GM10847 (cell line): ENCODE results near the gene RFX5.
A peak's percentile ranks its signal among the peaks of the same experiment; 100 is the strongest.

ENCODE experiments used
- POLR2A ChIP-seq: IDR thresholded peaks from 2 replicates; pipeline ENCODE4 v1.6.1; 2011; ENCODE audit not compliant: insufficient read length; ENCODE audit errors: extremely low read depth

RFX5 gene

GRCh38 chr1:151346769-151347522, at the start of gene RFX5:
Gene RFX5, minus strand, starts transcription at chr1:151347252. Its CDS starts 932 bp downstream, at chr1:151346320.
- peak; percentile 17 for TF ChIP-seq POLR2A

- TF ChIP-seq POLR2A: no peak
These were observed 46.5 kb upstream of the RFX5 start for GRCh38 chr1:151393583-151393982.

GRCh38 chr1:151391079-151391563, 44.1 kb upstream of the RFX5 start:
- no peak for TF ChIP-seq POLR2A

GRCh38 chr1:151386002-151386401, 39.0 kb upstream of the RFX5 start:
- TF ChIP-seq POLR2A: no peak

- TF ChIP-seq POLR2A: no peak
These were observed 37.5 kb upstream of the RFX5 start for GRCh38 chr1:151384584-151384983.

GRCh38 chr1:151377150-151377884, 30.3 kb upstream of the RFX5 start:
- TF ChIP-seq POLR2A: no peak

GRCh38 chr1:151373196-151373595, 26.1 kb upstream of the RFX5 start:
- TF ChIP-seq POLR2A: no peak

- TF ChIP-seq POLR2A: no peak
These were observed 25.2 kb upstream of the RFX5 start, which contains the start of gene SELENBP1 for GRCh38 chr1:151372058-151372934. Gene SELENBP1, minus strand, starts transcription at chr1:151372705. Its CDS starts 64 bp downstream, at chr1:151372641.

- TF ChIP-seq POLR2A: no peak
These were observed 24.5 kb upstream of the RFX5 start for GRCh38 chr1:151371370-151372057.

GRCh38 chr1:151370211-151370911, 23.3 kb upstream of the RFX5 start:
- no peak for TF ChIP-seq POLR2A

GRCh38 chr1:151369621-151370048, 22.6 kb upstream of the RFX5 start:
- TF ChIP-seq POLR2A: no peak

GRCh38 chr1:151369302-151369610, 22.2 kb upstream of the RFX5 start:
- TF ChIP-seq POLR2A: no peak

GRCh38 chr1:151368393-151369301, 21.6 kb upstream of the RFX5 start:
- no peak for TF ChIP-seq POLR2A

- TF ChIP-seq POLR2A: no peak
These were observed 20.8 kb upstream of the RFX5 start for GRCh38 chr1:151367658-151368392.
